Mucosa of stomach (tissue), 1 donor: ENCODE results near the gene DHX34.
"Not testable (repeated sequence)": the region's sequence is repeated elsewhere in the genome, so short reads cannot be mapped to it uniquely, and the experiment has no call there.

Experiments
- H3K27me3 ChIP-seq: one replicate; pipeline ENCODE4 v1.7.0; 2013; ENCODE audit warnings: mild to moderate bottlenecking, low read length; ENCODE audit not compliant: control insufficient read depth, insufficient read depth
- H3K36me3 ChIP-seq: one replicate; pipeline ENCODE4 v1.7.0; 2013; ENCODE audit warnings: low read length; ENCODE audit not compliant: control insufficient read depth, insufficient read depth
- H3K4me1 ChIP-seq: one replicate; pipeline ENCODE4 v1.7.0; 2013; ENCODE audit warnings: mild to moderate bottlenecking, low read length; ENCODE audit not compliant: control insufficient read depth, insufficient read depth
- H3K4me3 ChIP-seq: one replicate; pipeline ENCODE4 v1.7.0; 2013; ENCODE audit warnings: low read length
- H3K9ac ChIP-seq: one replicate; pipeline ENCODE4 v1.7.0; 2013; ENCODE audit warnings: mild to moderate bottlenecking, low read length, moderate library complexity
- H3K9me3 ChIP-seq: one replicate; pipeline ENCODE4 v1.7.0; 2013; ENCODE audit warnings: mild to moderate bottlenecking, low read length, moderate library complexity; ENCODE audit not compliant: control insufficient read depth
- donor health status: Pancreatic carcinoma.

DHX34 gene

GRCh38 chr19:47336765-47337718, 12.1 kb upstream of the DHX34 start:
- H3K36me3 ChIP-seq, H3K4me1 ChIP-seq, H3K9me3 ChIP-seq, H3K9ac ChIP-seq, H3K4me3 ChIP-seq, H3K27me3 ChIP-seq: not testable (repeated sequence)

- Histone ChIP-seq H3K4me3 (no peak overlapping the region), H3K27me3 (no peaks in the 10 kb centered on the region), H3K9me3 (no peaks in the 10 kb centered on the region), H3K9ac (no peak overlapping the region), H3K4me1 (no peaks in the 10 kb centered on the region), H3K36me3 (no peaks in the 10 kb centered on the region)
Observed at GRCh38 chr19:47339196-47339880, 9.8 kb upstream of the DHX34 start.

GRCh38 chr19:47340477-47341208, 8.5 kb upstream of the DHX34 start:
- Histone ChIP-seq H3K4me1 (no peaks in the 10 kb centered on the region), H3K9ac (no peak overlapping the region), H3K27me3 (no peaks in the 10 kb centered on the region), H3K4me3 (no peak overlapping the region), H3K36me3 (no peaks in the 10 kb centered on the region), H3K9me3 (no peaks in the 10 kb centered on the region)

GRCh38 chr19:47341734-47342133, 7.4 kb upstream of the DHX34 start:
- H3K27me3 ChIP-seq = no peaks in the 10 kb centered on the region
- H3K4me3 ChIP-seq = no peak overlapping the region
- no peaks in the 10 kb centered on the region for H3K36me3 ChIP-seq
- no peaks in the 10 kb centered on the region for H3K4me1 ChIP-seq
- H3K9me3 ChIP-seq = no peaks in the 10 kb centered on the region
- H3K9ac ChIP-seq = no peak overlapping the region

GRCh38 chr19:47343194-47343802, 5.8 kb upstream of the DHX34 start:
- Histone ChIP-seq H3K36me3 (no peaks in the 10 kb centered on the region), H3K9me3 (no peaks in the 10 kb centered on the region), H3K27me3 (no peaks in the 10 kb centered on the region), H3K4me3 (no peak overlapping the region), H3K4me1 (no peaks in the 10 kb centered on the region), H3K9ac (no peak overlapping the region)

GRCh38 chr19:47344425-47344824, 4.7 kb upstream of the DHX34 start:
- Histone ChIP-seq H3K27me3 (no peaks in the 10 kb centered on the region), H3K9ac (no peak overlapping the region), H3K36me3 (no peaks in the 10 kb centered on the region), H3K9me3 (no peaks in the 10 kb centered on the region), H3K4me3 (no peak overlapping the region), H3K4me1 (no peaks in the 10 kb centered on the region)

GRCh38 chr19:47346024-47346423, 3.1 kb upstream of the DHX34 start:
- H3K9me3 ChIP-seq, H3K36me3 ChIP-seq, H3K4me1 ChIP-seq, H3K27me3 ChIP-seq, H3K9ac ChIP-seq, H3K4me3 ChIP-seq: not testable (repeated sequence)

GRCh38 chr19:47350630-47351029, 1.5 kb downstream of the DHX34 start:
- Histone ChIP-seq H3K9me3 (no peaks in the 10 kb centered on the region), H3K4me3 (no peak overlapping the region), H3K4me1 (peaks cover 5% of the 10 kb centered on the region), H3K9ac (no peak overlapping the region), H3K36me3 (no peaks in the 10 kb centered on the region), H3K27me3 (no peaks in the 10 kb centered on the region)

- H3K9ac ChIP-seq = no peak overlapping the region
- no peaks in the 10 kb centered on the region for H3K27me3 ChIP-seq
- H3K4me3 ChIP-seq = no peak overlapping the region
- no peaks in the 10 kb centered on the region for H3K9me3 ChIP-seq
- peaks cover 7% of the 10 kb centered on the region for H3K36me3 ChIP-seq
- peaks cover 5% of the 10 kb centered on the region for H3K4me1 ChIP-seq
Observed at GRCh38 chr19:47351548-47351947, 2.4 kb downstream of the DHX34 start.

GRCh38 chr19:47352095-47352494, 3.0 kb downstream of the DHX34 start:
- Histone ChIP-seq H3K9ac (no peak overlapping the region), H3K4me1 (peaks cover 5% of the 10 kb centered on the region)

GRCh38 chr19:47353307-47353712, 4.2 kb downstream of the DHX34 start:
- Histone ChIP-seq H3K4me1 (peaks cover 5% of the 10 kb centered on the region), H3K36me3 (peaks cover 13% of the 10 kb centered on the region), H3K4me3 (no peak overlapping the region), H3K9ac (no peak overlapping the region), H3K27me3 (no peaks in the 10 kb centered on the region), H3K9me3 (no peaks in the 10 kb centered on the region)

More at GRCh38 chr19:47352095-47352494, 3.0 kb downstream of the DHX34 start:
- H3K27me3 ChIP-seq = no peaks in the 10 kb centered on the region
- H3K9me3 ChIP-seq = no peaks in the 10 kb centered on the region
- peaks cover 7% of the 10 kb centered on the region for H3K36me3 ChIP-seq
- H3K4me3 ChIP-seq = no peak overlapping the region
